HepG2 (cell line): Measurements from ENCODE around the gene CD7. TPM values are rescaled to one million over a fixed set of nuclear protein-coding genes. Genes with fewer than 3 reads are reported as not detected.

Source experiments
- AGO1 ChIP-seq: fragments of 200-400 bp; formaldehyde crosslinking; IDR thresholded peaks from 2 replicates; pipeline ENCODE4 v1.6.1; 2017; ENCODE audit warnings: mild to moderate bottlenecking, low read depth, low read length, moderate library complexity; ENCODE audit not compliant: poor library complexity, severe bottlenecking
- CHCHD3 ChIP-seq: sonication (generic); formaldehyde crosslinking; IDR thresholded peaks from 2 replicates; pipeline ENCODE4 v1.8.0; 2022; ENCODE audit warnings: mild to moderate bottlenecking, missing genetic modification reagents, moderate library complexity
- HMGXB3 ChIP-seq: sonication (generic); formaldehyde crosslinking; IDR thresholded peaks from 2 replicates; pipeline ENCODE4 v1.4.0; 2020; ENCODE audit warnings: missing genetic modification reagents, borderline replicate concordance
- HNF1B ChIP-seq: sonication (generic); formaldehyde crosslinking; IDR thresholded peaks from 2 replicates; pipeline ENCODE4 v1.5.1; 2020; ENCODE audit warnings: mild to moderate bottlenecking, moderate library complexity, missing genetic modification reagents
- MAX ChIP-seq: IDR thresholded peaks from 2 replicates; pipeline ENCODE4 v1.6.1; 2012; ENCODE audit warnings: inconsistent platforms
- NBN ChIP-seq: fragments of 450-650 bp; conservative IDR thresholded peaks from 2 replicates; pipeline ENCODE4 v1.6.1; 2017
- NR2F1 ChIP-seq, 2 experiments: fragments of 450-650 bp in 1 of 2; formaldehyde crosslinking in 1 of 2; IDR thresholded peaks; 2 replicates each; pipeline versions ENCODE4 v1.5.0 to v1.6.1; 2016 to 2020; ENCODE audit warnings: mild to moderate bottlenecking in 1 of 2, missing compliant biosample characterization in 1 of 2, missing genetic modification reagents in 1 of 2, moderate library complexity in 1 of 2
- NR2F2 ChIP-seq: IDR thresholded peaks from 2 replicates; pipeline ENCODE4 v1.6.1; 2012; ENCODE audit warnings: low read depth, inconsistent platforms, borderline replicate concordance
- SIX1 ChIP-seq: sonication (generic); formaldehyde crosslinking; IDR thresholded peaks from 2 replicates; pipeline ENCODE4 v1.4.0; 2020; ENCODE audit warnings: missing genetic modification reagents, borderline replicate concordance
- ZNF232 ChIP-seq: sonication (generic); formaldehyde crosslinking; IDR thresholded peaks from 2 replicates; pipeline ENCODE4 v1.4.0; 2020; ENCODE audit warnings: missing genetic modification reagents, borderline replicate concordance
- ZNF354B ChIP-seq: sonication (generic); formaldehyde crosslinking; IDR thresholded peaks from 2 replicates; pipeline ENCODE4 v1.8.0; 2022; ENCODE audit warnings: mild to moderate bottlenecking, missing genetic modification reagents
- polyA plus RNA-seq, 8 experiments: library from polyadenylated mRNA; depleted of rRNA in 3 of 8; stranded (reverse) in 7 of 8; unstranded in 1 of 8; fragments of >200 nt; fragmentation: Illumina TruSeq in 4 of 8; extraction: Trizol in 4 of 8; gene quantifications; 2 replicates each; pipeline versions ENCODE4 v1.2.1 to v1.2.3, GENCODE V29; 2011 to 2016; ENCODE audit warnings: low read depth in 4 of 8, missing spikeins in 1 of 8, mixed read lengths in 1 of 8; ENCODE audit not compliant: insufficient read depth in 1 of 8
- total RNA-seq, 5 experiments: library from RNA; depleted of rRNA; stranded (reverse); fragments of >200 nt; fragmentation: Illumina TruSeq; extraction: Trizol; gene quantifications; 2 replicates each; pipeline ENCODE4 v1.2.3, GENCODE V29; 2016; ENCODE audit warnings: low read depth in 1 of 5

The CD7 gene
- total and polyA plus RNA-seq, 2 of the 13 experiments (the other 11 are each of a cell fraction or from before 2014, with no cell fraction given): 67.6 to 76.4 TPM

- TF ChIP-seq NR2F2: no peak
- TF ChIP-seq ZNF354B (CRISPR knock-in tag): no peak
- TF ChIP-seq NR2F1 (CRISPR knock-in tag; IDR thresholded peaks at IDR 0.05): 0 out of 4 replicates have a peak, but pooled peaks of 1 of the 2 experiments have one; percentile 30
- 0 out of 2 replicates have a peak, but pooled peaks have one; percentile 22 for TF ChIP-seq ZNF232 (CRISPR knock-in tag)
- no peak for TF ChIP-seq CHCHD3 (CRISPR knock-in tag)
- TF ChIP-seq MAX: 0 out of 2 replicates have a peak, but pooled peaks have one; percentile 10
- 0 out of 2 replicates have a peak, but pooled peaks have one; percentile 37 for TF ChIP-seq HNF1B
- TF ChIP-seq NBN: no peak
- TF ChIP-seq SIX1 (CRISPR knock-in tag): no peak
- 0 out of 2 replicates have a peak, but pooled peaks have one; percentile 8 for TF ChIP-seq HMGXB3 (CRISPR knock-in tag)
- TF ChIP-seq AGO1: no peak
Observed at GRCh38 chr17:82269138-82269881, 48.1 kb downstream of the CD7 start (continued).
